IMR-90 (cell line): ENCODE measurements around the gene CST3. TPM values are rescaled to one million over a fixed set of nuclear protein-coding genes. Genes with fewer than 3 reads are reported as not detected.

Source experiments
- ATAC-seq: fragments of 200-7000 bp; cut with Tn5 transposase; 2 replicates; pipeline ENCODE4 v1.9.1; 2020; ENCODE audit warnings: low read depth, mild to moderate bottlenecking, moderate library complexity
- BruUV-seq: library from RNA; stranded (reverse); fragments of 400-500 nt; replicated peaks from 2 replicates; lab custom pipeline; 2021; lab: Mats Ljungman, UMichigan
- CTCF ChIA-PET: fragments of 300-600 bp; formaldehyde crosslinking; extraction: SDS; loops from one replicate; lab custom pipeline; 2021; ENCODE audit warnings: antibody characterized with exemption; lab: Yijun Ruan, JAX
- POLR2A ChIA-PET: fragments of 300-600 bp; sonication (Branson Sonifier 250); formaldehyde crosslinking; loops from one replicate; lab custom pipeline; 2022; ENCODE audit warnings: antibody characterized with exemption; ENCODE audit not compliant: unreplicated experiment; lab: Charles Lee
- DNase-seq: peaks from one replicate; pipeline ENCODE4 v3.0.0; 2013
- H2AFZ ChIP-seq: replicated peaks from 2 replicates; pipeline ENCODE3; 2013; ENCODE audit warnings: low read length, mild to moderate bottlenecking; ENCODE audit not compliant: poor library complexity
- H2AK5ac ChIP-seq: 2 replicates; pipeline ENCODE4 v1.6.1; 2013; ENCODE audit warnings: low read depth, low read length, inconsistent platforms
- H2AK9ac ChIP-seq: replicated peaks from 2 replicates; pipeline ENCODE3; 2013; ENCODE audit warnings: mild to moderate bottlenecking, low read depth, low read length, moderate library complexity; ENCODE audit not compliant: poor library complexity
- H2BK120ac ChIP-seq: 2 replicates; pipeline ENCODE4 v1.6.1; 2013; ENCODE audit warnings: low read depth, low read length, inconsistent platforms
- H2BK15ac ChIP-seq: 3 replicates; pipeline ENCODE4 v1.6.1; 2013; ENCODE audit warnings: low read depth, low read length, inconsistent platforms
- H2BK20ac ChIP-seq: 2 replicates; pipeline ENCODE4 v1.6.1; 2013; ENCODE audit warnings: low read depth, mild to moderate bottlenecking, inconsistent platforms, low read length, moderate library complexity
- H2BK5ac ChIP-seq: 2 replicates; pipeline ENCODE4 v1.6.1; 2013; ENCODE audit warnings: mild to moderate bottlenecking, low read depth, low read length, inconsistent platforms; ENCODE audit not compliant: poor library complexity, severe bottlenecking
- H3K14ac ChIP-seq: replicated peaks from 2 replicates; pipeline ENCODE4 v1.6.1; 2013; ENCODE audit warnings: low read depth, low read length, inconsistent platforms
- H3K18ac ChIP-seq: 2 replicates; pipeline ENCODE4 v1.6.1; 2013; ENCODE audit warnings: low read depth, low read length, control low read depth
- H3K23ac ChIP-seq: 2 replicates; pipeline ENCODE4 v1.6.1; 2013; ENCODE audit warnings: low read depth, low read length, inconsistent platforms
- H3K27ac ChIP-seq: 2 replicates; pipeline ENCODE4 v1.5.1; 2013; ENCODE audit warnings: mild to moderate bottlenecking, control low read depth, low read length; ENCODE audit not compliant: insufficient read depth
- H3K27me3 ChIP-seq: 2 replicates; pipeline ENCODE4 v1.6.1; 2013; ENCODE audit warnings: low read length; ENCODE audit not compliant: control insufficient read depth, insufficient read depth
- H3K36me3 ChIP-seq: 2 replicates; pipeline ENCODE4 v1.6.1; 2013; ENCODE audit warnings: low read length, mixed read lengths; ENCODE audit not compliant: control insufficient read depth, insufficient read depth
- H3K4ac ChIP-seq: 2 replicates; pipeline ENCODE4 v1.6.1; 2013; ENCODE audit warnings: low read depth, low read length, inconsistent platforms
- H3K4me1 ChIP-seq: 2 replicates; pipeline ENCODE4 v1.6.1; 2013; ENCODE audit warnings: low read length, mixed read lengths; ENCODE audit not compliant: control insufficient read depth, insufficient read depth
- H3K4me2 ChIP-seq: 2 replicates; pipeline ENCODE4 v1.6.1; 2013; ENCODE audit warnings: low read depth, mild to moderate bottlenecking, control low read depth, low read length, moderate library complexity
- H3K4me3 ChIP-seq: 2 replicates; pipeline ENCODE4 v1.5.1; 2013; ENCODE audit warnings: low read depth, mild to moderate bottlenecking, control low read depth, low read length, moderate library complexity; ENCODE audit not compliant: insufficient read depth
- H3K56ac ChIP-seq: 2 replicates; pipeline ENCODE4 v1.6.1; 2013; ENCODE audit warnings: low read length, inconsistent platforms; ENCODE audit not compliant: insufficient read depth; ENCODE audit errors: extremely low read depth
- H3K79me1 ChIP-seq, 2 experiments: 2 replicates each; pipeline ENCODE4 v1.6.1; 2013; ENCODE audit warnings: low read length in 2 of 2, inconsistent platforms in 1 of 2, low read depth in 1 of 2
- H3K9ac ChIP-seq: 2 replicates; pipeline ENCODE4 v1.6.1; 2013; ENCODE audit warnings: low read depth, low read length, control low read depth
- H3K9me1 ChIP-seq: 2 replicates; pipeline ENCODE4 v1.6.1; 2013; ENCODE audit warnings: low read length, inconsistent platforms; ENCODE audit not compliant: insufficient read depth
- H3K9me3 ChIP-seq: 2 replicates; pipeline ENCODE4 v1.6.1; 2013; ENCODE audit warnings: low read length; ENCODE audit not compliant: control insufficient read depth, insufficient read depth
- H4K20me1 ChIP-seq: 2 replicates; pipeline ENCODE4 v1.6.1; 2013; ENCODE audit warnings: low read length, inconsistent platforms; ENCODE audit not compliant: insufficient read depth
- H4K5ac ChIP-seq: 2 replicates; pipeline ENCODE4 v1.6.1; 2013; ENCODE audit warnings: mild to moderate bottlenecking, low read depth, low read length, control low read depth
- H4K8ac ChIP-seq, 2 experiments: 2 replicates each; pipeline ENCODE4 v1.6.1; 2013; ENCODE audit warnings: low read depth in 2 of 2, low read length in 2 of 2, control low read depth in 1 of 2, inconsistent platforms in 1 of 2
- H4K91ac ChIP-seq: 2 replicates; pipeline ENCODE4 v1.6.1; 2013; ENCODE audit warnings: low read depth, low read length, inconsistent platforms; ENCODE audit not compliant: insufficient read depth
- RAD21 ChIP-seq: IDR thresholded peaks from 2 replicates; pipeline ENCODE4 v1.6.1; 2012; ENCODE audit warnings: low read length, improper control_type of control experiment
- WGBS, 2 experiments: methylation state at CpG; one replicate each; pipeline versions ENCODE4 v1.1.5 to v1.1.7; 2013; ENCODE audit warnings: missing lambda C conversion rate in 2 of 2; ENCODE audit not compliant: insufficient read length in 1 of 2; ENCODE audit errors: extremely low coverage in 2 of 2; 5-methylcytosine and 5-hydroxymethylcytosine counted together
- dilution Hi-C: fragments of 300-500 bp; cut with HindIII; formaldehyde crosslinking; loops from one replicate; pipeline ENCODE4 v1.14.3; 2018; ENCODE audit warnings: low sequenced_read_pairs; ENCODE audit not compliant: unreplicated experiment
- in situ Hi-C: fragments of 300-500 bp; cut with MboI; formaldehyde crosslinking; loops from 3 replicates; pipeline ENCODE4 v1.14.3; 2019; ENCODE audit warnings: low sequenced_read_pairs, inconsistent platforms, mixed read lengths
- intact Hi-C: fragments of 100-400 bp; cut with micrococcal nuclease; formaldehyde crosslinking; loops from 2 replicates; pipeline ENCODE4 v1.10.0; 2022
- polyA plus RNA-seq, 3 experiments: library from polyadenylated mRNA; depleted of rRNA; stranded (reverse); fragments of >200 nt; gene quantifications; 2 replicates each; pipeline ENCODE4 v1.2.3, GENCODE V29; 2012; ENCODE audit warnings: low replicate concordance in 1 of 3
- total RNA-seq: library from RNA; depleted of rRNA; stranded (reverse); fragments of >200 nt; gene quantifications from 2 replicates; pipeline ENCODE4 v1.2.3, GENCODE V29; 2012

The CST3 gene
- total and polyA plus RNA-seq, 2 of the 4 experiments (the other 2 are of a cell fraction), result 26.0 to 471 TPM

- Histone ChIP-seq H3K9me3 (no peaks in the 10 kb centered on the region), H3K14ac (no peak overlapping the region), H3K9ac (no peak overlapping the region), H3K4me1 (peaks cover 13% of the 10 kb centered on the region), H3K27ac (no peak overlapping the region), H3K4me2 (no peak overlapping the region), H3K27me3 (no peaks in the 10 kb centered on the region), H2BK15ac (no peak overlapping the region), H3K4me3 (no peak overlapping the region), H2BK120ac (no peak overlapping the region), H3K18ac (no peak overlapping the region), H3K79me1 (peaks cover 10 to 20% of the 10 kb centered on the region in 2 experiments), H2AK5ac (no peak overlapping the region), H2BK5ac (no peak overlapping the region), H3K23ac (no peak overlapping the region), H4K20me1 (peaks cover 2% of the 10 kb centered on the region), H3K36me3 (peaks cover 2% of the 10 kb centered on the region), H3K56ac (no peak overlapping the region), H2AFZ (no peak overlapping the region), H4K5ac (no peak overlapping the region), H2AK9ac (no peak overlapping the region), H4K91ac (no peak overlapping the region), H4K8ac (no peak overlapping the region), H3K9me1 (peaks cover 9% of the 10 kb centered on the region), H2BK20ac (no peak overlapping the region), H3K4ac (no peak overlapping the region)
- dilution Hi-C loops, result no loop called here
- ChIA-PET POLR2A (no interaction called here), CTCF (no interaction called here)
- TF ChIP-seq RAD21, result no peak
- intact Hi-C loops, result no loop called here
- no TSS peak for BruUV-seq
- WGBS, 2 experiments, result no CpG with 5 or more reads among the region's 8 CpGs
- ATAC-seq (no peak), DNase-seq (no peak)
- in situ Hi-C loops, result loop anchor here (25.0 kb wide), 2 partner anchors 1622 to 1772 kb away; partner anchors contain the start of gene GINS1
Measured at GRCh38 chr20:23640018-23640601, 2.4 kb upstream of the CST3 start.
